ENCODE data around the gene KRT82.

Gene KRT82

DNA sequence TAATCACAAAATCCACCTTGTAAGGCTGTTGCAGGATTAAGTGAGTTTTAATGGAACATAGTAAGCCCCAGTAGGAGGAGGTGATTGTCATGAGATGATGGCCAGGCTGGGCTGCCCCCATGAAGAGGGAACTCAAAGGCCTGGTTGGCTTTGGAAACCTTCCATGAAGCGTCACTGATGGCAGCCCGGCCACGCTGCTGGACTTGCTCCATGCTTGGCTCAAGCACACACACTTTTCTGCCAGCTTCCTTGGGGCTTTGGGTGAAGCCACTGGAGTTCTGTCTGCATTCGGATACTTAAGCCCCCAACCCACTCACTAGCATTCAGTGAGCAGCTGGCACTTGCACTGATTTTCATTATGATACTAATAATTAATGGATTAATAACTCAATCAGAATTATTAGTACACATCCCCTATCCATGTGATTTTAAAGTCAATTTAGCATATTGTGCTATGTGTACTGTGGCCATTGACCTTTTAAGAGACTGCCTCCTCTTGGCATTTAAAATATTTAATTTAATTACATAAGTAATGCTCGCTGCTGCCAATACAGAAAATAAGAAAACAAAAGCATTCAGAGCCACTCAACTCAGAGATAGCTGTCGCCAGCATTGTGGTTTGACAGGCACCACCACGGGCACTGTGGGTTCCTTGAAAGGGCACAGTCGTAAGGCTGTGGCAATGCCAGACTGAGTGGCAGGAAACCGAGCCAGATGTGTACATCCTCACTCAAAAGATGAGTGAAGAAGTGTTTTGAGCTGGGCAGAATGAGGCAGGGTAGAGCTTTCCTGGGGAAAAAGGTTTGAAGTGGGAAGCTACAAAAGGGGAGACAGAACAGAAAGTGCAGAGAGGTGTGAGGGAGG lies 54.7 kb downstream of the KRT82 start:
- Histone ChIP-seq H3K9me2 (ENCODE audit: low read depth, low read length) (no peaks in the 10 kb centered on the region), H2AFZ (ENCODE audit: low read length) (no peak overlapping the region), H3K4me2 (ENCODE audit: low read length) (no peak overlapping the region), H3K9me3 (ENCODE audit: low read length) (no peaks in the 10 kb centered on the region), H3K4me3 (ENCODE audit: low read depth, low read length, poor library complexity, severe bottlenecking) (no peak overlapping the region), H4K20me1 (ENCODE audit: insufficient read depth, low read length) (no peaks in the 10 kb centered on the region), H3K36me3 (ENCODE audit: insufficient read depth, low read length) (no peaks in the 10 kb centered on the region), H3K27ac (ENCODE audit: low read depth, low read length, poor library complexity, severe bottlenecking) (no peak overlapping the region), H3K79me2 (ENCODE audit: insufficient read depth, low read length) (no peaks in the 10 kb centered on the region), H3K27me3 (ENCODE audit: insufficient read depth, low read length) (no peaks in the 10 kb centered on the region), H3F3A (ENCODE audit: insufficient read depth, low read length) (no peaks in the 10 kb centered on the region), H3K9ac (ENCODE audit: low read length) (no peak overlapping the region), H3K4me1 (ENCODE audit: insufficient read depth, low read length, severe bottlenecking) (no peaks in the 10 kb centered on the region)
- TF ChIP-seq EZH2 (IDR thresholded peaks at IDR 0.05; ENCODE audit: borderline replicate concordance, low read length): no peak
- TF ChIP-seq, protein P1, sequence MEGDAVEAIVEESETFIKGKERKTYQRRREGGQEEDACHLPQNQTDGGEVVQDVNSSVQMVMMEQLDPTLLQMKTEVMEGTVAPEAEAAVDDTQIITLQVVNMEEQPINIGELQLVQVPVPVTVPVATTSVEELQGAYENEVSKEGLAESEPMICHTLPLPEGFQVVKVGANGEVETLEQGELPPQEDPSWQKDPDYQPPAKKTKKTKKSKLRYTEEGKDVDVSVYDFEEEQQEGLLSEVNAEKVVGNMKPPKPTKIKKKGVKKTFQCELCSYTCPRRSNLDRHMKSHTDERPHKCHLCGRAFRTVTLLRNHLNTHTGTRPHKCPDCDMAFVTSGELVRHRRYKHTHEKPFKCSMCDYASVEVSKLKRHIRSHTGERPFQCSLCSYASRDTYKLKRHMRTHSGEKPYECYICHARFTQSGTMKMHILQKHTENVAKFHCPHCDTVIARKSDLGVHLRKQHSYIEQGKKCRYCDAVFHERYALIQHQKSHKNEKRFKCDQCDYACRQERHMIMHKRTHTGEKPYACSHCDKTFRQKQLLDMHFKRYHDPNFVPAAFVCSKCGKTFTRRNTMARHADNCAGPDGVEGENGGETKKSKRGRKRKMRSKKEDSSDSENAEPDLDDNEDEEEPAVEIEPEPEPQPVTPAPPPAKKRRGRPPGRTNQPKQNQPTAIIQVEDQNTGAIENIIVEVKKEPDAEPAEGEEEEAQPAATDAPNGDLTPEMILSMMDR (IDR thresholded peaks at IDR 0.05; ENCODE audit: low read length): no peak

DNA sequence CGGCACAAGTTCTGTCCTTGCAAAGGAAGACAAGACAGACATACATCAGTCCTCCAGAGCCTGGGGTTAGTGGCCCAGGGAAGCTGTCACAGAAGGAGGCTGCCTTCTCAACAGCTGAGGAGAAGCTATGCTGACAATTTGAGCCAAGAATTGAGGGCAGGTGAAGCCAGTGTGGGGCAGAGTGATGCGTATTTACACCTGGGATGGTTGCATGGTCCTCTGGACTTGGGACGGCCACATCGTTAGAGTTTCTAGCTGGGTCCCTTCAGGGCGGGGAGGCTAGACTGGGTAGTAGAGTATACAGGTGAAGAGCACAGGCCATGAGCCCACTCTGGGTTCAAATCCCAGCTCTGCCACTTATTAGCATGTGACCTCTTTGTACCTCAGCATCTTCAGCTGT lies 55.3 kb downstream of the KRT82 start:
- no peaks in the 10 kb centered on the region for H3K9me3 ChIP-seq (ENCODE audit: low read length)
- H2AFZ ChIP-seq (ENCODE audit: low read length): no peak overlapping the region
- H3F3A ChIP-seq (ENCODE audit: insufficient read depth, low read length): no peaks in the 10 kb centered on the region
- H3K4me3 ChIP-seq (ENCODE audit: low read depth, low read length, poor library complexity, severe bottlenecking): no peak overlapping the region
- H3K36me3 ChIP-seq (ENCODE audit: insufficient read depth, low read length): no peaks in the 10 kb centered on the region
- H3K27me3 ChIP-seq (ENCODE audit: insufficient read depth, low read length): no peaks in the 10 kb centered on the region
- H3K9me2 ChIP-seq (ENCODE audit: low read depth, low read length): no peaks in the 10 kb centered on the region
- no peaks in the 10 kb centered on the region for H4K20me1 ChIP-seq (ENCODE audit: insufficient read depth, low read length)
- H3K4me2 ChIP-seq (ENCODE audit: low read length): no peak overlapping the region
- H3K9ac ChIP-seq (ENCODE audit: low read length): no peak overlapping the region
- TF ChIP-seq, protein P1 (IDR thresholded peaks at IDR 0.05; ENCODE audit: low read length): no peak
- TF ChIP-seq EZH2 (IDR thresholded peaks at IDR 0.05; ENCODE audit: borderline replicate concordance, low read length): no peak
- no peaks in the 10 kb centered on the region for H3K4me1 ChIP-seq (ENCODE audit: insufficient read depth, low read length, severe bottlenecking)
- no peak overlapping the region for H3K27ac ChIP-seq (ENCODE audit: low read depth, low read length, poor library complexity, severe bottlenecking)
- no peaks in the 10 kb centered on the region for H3K79me2 ChIP-seq (ENCODE audit: insufficient read depth, low read length)

GRCh38 chr12:52350021-52350620 lies 56.0 kb downstream of the KRT82 start:
- no peak overlapping the region for H3K9ac ChIP-seq (ENCODE audit: low read length)
- no peaks in the 10 kb centered on the region for H3K9me2 ChIP-seq (ENCODE audit: low read depth, low read length)
- H2AFZ ChIP-seq (ENCODE audit: low read length): no peak overlapping the region
- no peaks in the 10 kb centered on the region for H4K20me1 ChIP-seq (ENCODE audit: insufficient read depth, low read length)
- H3K9me3 ChIP-seq (ENCODE audit: low read length): no peaks in the 10 kb centered on the region
- H3K4me3 ChIP-seq (ENCODE audit: low read depth, low read length, poor library complexity, severe bottlenecking): no peak overlapping the region
- H3F3A ChIP-seq (ENCODE audit: insufficient read depth, low read length): no peaks in the 10 kb centered on the region
- no peaks in the 10 kb centered on the region for H3K4me1 ChIP-seq (ENCODE audit: insufficient read depth, low read length, severe bottlenecking)
- H3K27me3 ChIP-seq (ENCODE audit: insufficient read depth, low read length): no peaks in the 10 kb centered on the region
- H3K27ac ChIP-seq (ENCODE audit: low read depth, low read length, poor library complexity, severe bottlenecking): no peak overlapping the region
- H3K79me2 ChIP-seq (ENCODE audit: insufficient read depth, low read length): no peaks in the 10 kb centered on the region
- H3K4me2 ChIP-seq (ENCODE audit: low read length): no peak overlapping the region
- no peak for TF ChIP-seq EZH2 (IDR thresholded peaks at IDR 0.05; ENCODE audit: borderline replicate concordance, low read length)
- TF ChIP-seq, protein P1 (IDR thresholded peaks at IDR 0.05; ENCODE audit: low read length): no peak
- no peaks in the 10 kb centered on the region for H3K36me3 ChIP-seq (ENCODE audit: insufficient read depth, low read length)

Measured in OCI-LY1 (cell line).